NCI-H2196 (cell line): ENCODE data around the gene PITPNM2.

Experiments used
- DNase-seq: peaks from one replicate; lab custom pipeline; 2025; ENCODE audit not compliant: unreplicated experiment; lab: John Stamatoyannopoulos, UW

Gene PITPNM2

GRCh38 chr12:123150744-123151456, at the start of gene PITPNM2:
Gene PITPNM2, minus strand, starts transcription at chr12:123151090. Its CDS starts 116,500 bp downstream, at chr12:123034590.
- peak; percentile 67 for DNase-seq

- no peak for DNase-seq
Measured at GRCh38 chr12:123200414-123200813, 49.5 kb upstream of the PITPNM2 start.

GRCh38 chr12:123199936-123200335, 49.0 kb upstream of the PITPNM2 start:
- no peak for DNase-seq

GRCh38 chr12:123187637-123188036, 36.7 kb upstream of the PITPNM2 start:
- DNase-seq: no peak

DNA sequence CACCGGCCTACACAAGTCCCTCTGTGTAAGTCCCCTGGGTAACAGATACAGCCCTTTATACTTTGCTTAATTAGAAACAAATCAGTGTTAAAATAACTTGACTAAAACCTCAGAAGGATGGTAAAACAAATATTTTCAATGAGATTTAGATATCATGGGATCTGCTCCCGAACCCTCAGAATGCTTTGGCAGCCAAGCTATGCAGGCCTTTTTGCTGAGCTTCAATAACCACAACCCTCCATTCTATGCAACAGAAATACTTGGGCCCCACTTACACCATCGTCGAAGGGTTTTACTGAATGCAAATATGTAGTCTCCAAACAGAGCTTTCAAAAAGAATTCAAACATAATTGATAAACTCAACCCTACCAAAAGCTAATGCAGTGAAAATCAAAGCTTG, 29.3 kb upstream of the PITPNM2 start:
- DNase-seq: no peak

- no peak for DNase-seq
Measured at GRCh38 chr12:123171967-123172366, 21.1 kb upstream of the PITPNM2 start.

GRCh38 chr12:123167329-123167728, 16.4 kb upstream of the PITPNM2 start:
- no peak for DNase-seq

- no peak for DNase-seq
Measured at GRCh38 chr12:123165537-123165936, 14.6 kb upstream of the PITPNM2 start.

GRCh38 chr12:123164710-123165261, 13.9 kb upstream of the PITPNM2 start:
- no peak for DNase-seq

DNA sequence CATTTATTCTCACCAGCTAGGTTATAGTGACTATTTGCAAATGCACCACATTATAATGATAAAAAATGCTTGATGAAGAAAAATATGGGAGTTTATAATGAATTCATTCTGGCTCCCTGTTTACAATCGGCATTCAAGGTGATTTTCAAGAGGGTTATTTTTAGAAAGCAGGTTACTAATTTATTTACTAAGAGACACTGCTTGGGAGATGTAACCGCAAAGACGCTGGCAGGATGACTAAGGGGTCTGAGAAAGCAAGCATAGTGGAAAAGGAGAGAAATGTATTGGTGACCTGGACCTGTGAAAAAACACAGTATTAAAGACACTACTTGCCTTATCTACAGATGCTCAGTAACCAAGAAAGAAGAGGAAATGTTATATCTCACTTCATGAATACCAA, 13.3 kb upstream of the PITPNM2 start:
- no peak for DNase-seq

DNA sequence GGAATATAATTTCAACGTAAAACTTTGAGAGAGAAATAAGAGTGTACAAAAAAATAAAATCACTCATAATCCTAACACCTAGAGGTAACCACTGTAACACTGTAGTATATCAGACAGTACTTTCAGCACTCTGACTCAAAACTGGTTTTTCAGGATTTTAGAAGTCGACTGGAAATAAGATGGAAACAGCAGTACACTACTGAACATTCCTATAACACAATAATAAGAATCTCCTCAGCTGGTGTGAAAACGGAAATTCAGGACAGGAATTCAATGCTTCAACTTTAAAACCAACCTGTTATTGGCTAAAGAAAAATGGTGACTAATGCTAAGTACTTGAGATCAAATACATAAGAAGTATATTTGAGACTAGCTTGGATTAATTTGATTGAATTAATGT, 12.3 kb upstream of the PITPNM2 start:
- DNase-seq: peak; percentile 7

DNA sequence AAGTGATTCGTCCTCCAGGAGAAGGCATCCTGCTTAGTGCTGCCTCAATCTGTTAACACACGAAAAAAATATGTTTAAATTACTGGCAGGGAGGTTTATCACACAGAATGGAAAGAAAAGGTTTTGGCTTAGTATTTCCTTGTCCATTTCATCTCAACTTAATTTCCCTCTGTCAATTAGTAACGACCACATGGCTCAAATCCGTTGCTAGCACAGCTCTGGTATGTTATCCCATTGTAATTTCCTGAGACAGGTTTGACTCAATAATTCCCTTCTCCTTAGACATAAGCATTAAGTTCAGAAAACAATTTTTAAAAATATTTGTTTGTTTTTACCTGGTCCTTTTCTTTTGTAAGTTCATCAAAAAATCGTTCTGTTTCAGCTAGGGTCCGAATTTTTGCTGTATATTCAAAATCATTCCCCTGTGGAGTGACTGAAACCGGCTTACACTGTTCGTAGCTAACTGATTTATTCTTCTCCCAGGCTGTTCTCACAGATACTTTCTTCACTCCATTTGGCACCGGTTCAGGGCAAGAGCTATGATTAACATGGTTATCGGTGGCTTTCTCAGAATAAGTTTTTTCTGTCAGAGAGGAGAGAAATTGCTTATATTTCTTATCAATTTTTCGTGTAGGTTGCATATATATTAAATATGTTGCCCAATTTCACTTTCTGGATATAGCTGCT, 10.1 kb upstream of the PITPNM2 start:
- DNase-seq: no peak

- DNase-seq: no peak
Measured at GRCh38 chr12:123153906-123154305, 3.0 kb upstream of the PITPNM2 start.

DNA sequence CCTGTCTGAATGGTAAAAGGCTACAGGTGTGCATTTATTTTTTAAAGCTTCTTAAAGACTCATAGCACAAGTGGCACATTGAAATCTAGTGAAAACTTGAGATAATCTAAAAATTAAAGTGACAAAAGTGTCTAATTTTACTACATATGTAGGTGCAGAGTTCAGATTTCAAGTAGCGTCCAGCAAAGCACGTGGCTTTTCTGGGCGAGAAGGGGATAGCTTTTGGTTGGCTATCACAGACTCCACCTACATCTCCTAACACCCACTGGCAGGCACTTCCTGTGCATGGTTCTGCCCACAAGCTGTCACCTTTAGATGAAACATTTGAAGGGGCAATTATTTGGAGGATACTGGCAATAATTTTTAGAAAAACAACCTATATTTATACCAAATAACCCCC, 1.9 kb upstream of the PITPNM2 start:
- peak; percentile 9 for DNase-seq

- DNase-seq: no peak
Measured at GRCh38 chr12:123151457-123152454, 866 bp upstream of the PITPNM2 start.

- DNase-seq: no peak
Measured at GRCh38 chr12:123150275-123150743, 581 bp downstream of the PITPNM2 start.

- no peak for DNase-seq
Measured at GRCh38 chr12:123149501-123150274, 1.2 kb downstream of the PITPNM2 start.

GRCh38 chr12:123149088-123149487, 1.8 kb downstream of the PITPNM2 start:
- DNase-seq: no peak

- DNase-seq: no peak
Measured at GRCh38 chr12:123148655-123149054, 2.2 kb downstream of the PITPNM2 start.

DNA sequence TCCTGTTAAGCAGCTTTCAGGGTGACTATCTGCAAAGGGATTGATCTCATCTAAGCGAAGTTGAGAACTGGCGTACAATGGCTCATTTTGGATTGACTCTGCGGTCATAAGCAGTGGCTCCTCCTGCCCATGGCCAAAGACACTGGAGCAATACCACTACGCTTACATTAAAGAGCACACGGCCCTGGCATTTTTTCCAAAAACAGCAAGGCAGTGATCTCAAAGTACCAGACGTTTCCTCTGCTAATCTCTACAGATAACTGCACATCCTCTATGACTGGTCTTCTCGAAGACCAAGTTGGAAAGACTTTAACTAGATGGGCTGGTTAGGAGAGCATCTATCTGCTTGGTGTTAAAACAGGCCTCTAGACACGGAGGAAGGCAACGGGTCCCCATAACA, 2.7 kb downstream of the PITPNM2 start:
- DNase-seq: no peak
